GM19452 (cell line): ENCODE data around the gene SQSTM1.

Experiments used
- ATAC-seq: cut with Tn5 transposase; IDR thresholded peaks from one replicate; pipeline ENCODE4 v1.9.1; 2021; ENCODE audit not compliant: unreplicated experiment

Gene SQSTM1

GRCh38 chr5:179805529-179806249, 15.0 kb upstream of the SQSTM1 start:
- no peak for ATAC-seq

GRCh38 chr5:179806250-179807048, 14.3 kb upstream of the SQSTM1 start, which contains the start of gene MGAT4B:
Gene MGAT4B, minus strand, starts transcription at chr5:179806866. Its CDS starts 283 bp downstream, at chr5:179806583.
- ATAC-seq: peak; percentile 71

- ATAC-seq: no peak
Measured at GRCh38 chr5:179812135-179812825, 8.4 kb upstream of the SQSTM1 start.

GRCh38 chr5:179812997-179813607, 7.6 kb upstream of the SQSTM1 start:
- no peak for ATAC-seq

GRCh38 chr5:179814090-179814489, 6.6 kb upstream of the SQSTM1 start:
- no peak for ATAC-seq

GRCh38 chr5:179815491-179816249, 5.0 kb upstream of the SQSTM1 start:
- no peak for ATAC-seq

GRCh38 chr5:179816401-179816795, 4.3 kb upstream of the SQSTM1 start:
- ATAC-seq: no peak

- ATAC-seq: no peak
Measured at GRCh38 chr5:179816796-179817469, 3.8 kb upstream of the SQSTM1 start.

- ATAC-seq: no peak
Measured at GRCh38 chr5:179817470-179817840, 3.2 kb upstream of the SQSTM1 start.

GRCh38 chr5:179817890-179818745, 2.6 kb upstream of the SQSTM1 start:
- no peak for ATAC-seq

GRCh38 chr5:179818746-179819295, 1.9 kb upstream of the SQSTM1 start:
- peak; percentile 58 for ATAC-seq

- peak; percentile 18 for ATAC-seq
Measured at GRCh38 chr5:179819296-179820126, 1.2 kb upstream of the SQSTM1 start.

GRCh38 chr5:179820127-179820482, 600 bp upstream of the SQSTM1 start:
- ATAC-seq: no peak

- peak; percentile 38 for ATAC-seq
Measured at GRCh38 chr5:179821298-179822058, 773 bp downstream of the SQSTM1 start.

GRCh38 chr5:179822059-179822432, 1.3 kb downstream of the SQSTM1 start:
- ATAC-seq: no peak

- ATAC-seq: no peak
Measured at GRCh38 chr5:179822444-179822990, 1.8 kb downstream of the SQSTM1 start.
